Adrenal gland (tissue), 12 donors: ENCODE data around the gene DENND5B. TPM values are rescaled to one million over a fixed set of nuclear protein-coding genes. Genes with fewer than 3 reads are reported as not detected.
A peak's percentile ranks its signal among the peaks of the same experiment; 100 is the strongest.

ENCODE experiments used
- DNase-seq, 7 donors: peaks; one replicate each; pipeline ENCODE4 v3.0.0-alpha.2; 2019 to 2020
- H3K27ac ChIP-seq, 5 donors: fragments of 200-600 bp; sonication (generic) in 4 of 5; 1 replicate in 3 of 5; 2 replicates in 2 of 5; pipeline versions ENCODE4 v1.5.1 to v1.8.0; 2016 to 2020; ENCODE audit warnings: mild to moderate bottlenecking in 1 of 5
- H3K27me3 ChIP-seq: fragments of 200-600 bp; 2 replicates; pipeline ENCODE4 v1.8.0; 2021
- H3K36me3 ChIP-seq, 2 donors: fragments of 200-600 bp; replicated peaks in 1 of 2; 1 replicate in 1 of 2; 2 replicates in 1 of 2; pipeline versions ENCODE4 v1.5.1 to v1.8.0; 2018 to 2022
- H3K4me1 ChIP-seq, 2 donors: fragments of 200-600 bp; replicated peaks in 1 of 2; 1 replicate in 1 of 2; 2 replicates in 1 of 2; pipeline versions ENCODE4 v1.5.1 to v1.8.0; 2018 to 2021
- H3K4me3 ChIP-seq, 4 donors: fragments of 200-600 bp; sonication (generic) in 3 of 4; one replicate each; pipeline ENCODE4 v1.5.1; 2016 to 2018
- H3K9me3 ChIP-seq, 3 donors: fragments of 200-600 bp; sonication (generic) in 1 of 3; replicated peaks in 1 of 3; 1 replicate in 2 of 3; 2 replicates in 1 of 3; pipeline versions ENCODE4 v1.5.1 to v1.8.0; 2016 to 2021
- CTCF ChIP-seq, 6 experiments: fragments of 450-650 bp in 4 of 6; fragments of 200-600 bp in 2 of 6; sonication (generic) in 1 of 6; IDR thresholded peaks; 1 replicate in 5 of 6; 2 replicates in 1 of 6; pipeline versions ENCODE4 v1.5.1 to v1.8.0; 2016 to 2021; ENCODE audit warnings: antibody characterized with exemption in 6 of 6, mild to moderate bottlenecking in 2 of 6, moderate library complexity in 1 of 6
- POLR2A ChIP-seq, 2 donors: fragments of 450-650 bp; IDR thresholded peaks; one replicate each; pipeline ENCODE4 v1.6.1; 2017; ENCODE audit warnings: antibody characterized with exemption in 2 of 2, mild to moderate bottlenecking in 2 of 2, moderate library complexity in 1 of 2
- WGBS, 4 donors: extraction: QIAGEN DNeasy Blood & Tissue Kit in 2 of 4; methylation state at CpG; one replicate each; pipeline versions ENCODE4 v1.1.5 to v1.1.7; 2013 to 2017; 5-methylcytosine and 5-hydroxymethylcytosine counted together
- intact Hi-C, 2 donors: fragments of 100-400 bp; cut with DNase I; formaldehyde crosslinking; loops; one replicate each; pipeline versions ENCODE4 v1.14.1 to v1.15.0; 2022 to 2023
- polyA plus RNA-seq, 3 donors: library from polyadenylated mRNA; stranded (reverse); fragments of 200-250 nt in 2 of 3; fragments of 350-450 nt in 1 of 3; fragmentation: Illumina TruSeq in 1 of 3; extraction: RNeasy Lipid Tissue Mini Kit (QIAGEN cat#74804) in 1 of 3; gene quantifications; one replicate each; pipeline ENCODE4 v1.2.3, GENCODE V29; 2013 to 2014
- total RNA-seq, 9 donors: library from RNA; depleted of rRNA in 4 of 9; stranded (reverse); fragments of >200 nt in 4 of 9; fragments of 120-200 nt in 1 of 9; fragmentation: NEBNext Ultra II Directional in 1 of 9; extraction: Animal tissue kit (Norgen Biotek cat#: 25700) in 1 of 9; gene quantifications; one replicate each; pipeline versions ENCODE4 v1.1.0 to v1.2.4, GENCODE V29; 2013 to 2023
- donor health status: healthy with polysubstance abuse.
- donor health status: Bipolar disorder and iron deficiency.
- donor health status: DM: yes; HTN: yes; CAD: no.
- donor health status: DM: no; HTN: no; CAD: no.
- donor health status: DM: no; HTN: no; CAD: no.
- donor health status: DM: yes; HTN: yes; CAD: no.

The DENND5B gene
- total and polyA plus RNA-seq, 12 donors: 4.2 to 32.5 (median 23.0) TPM

GRCh38 chr12:31498424-31498823, 92.5 kb downstream of the DENND5B start:
- TF ChIP-seq POLR2A (IDR thresholded peaks at IDR 0.05): no peak
- TF ChIP-seq CTCF (IDR thresholded peaks at IDR 0.05): no peak
- H3K27ac ChIP-seq: no peak overlapping the region
- H3K27me3 ChIP-seq: no peaks in the 10 kb centered on the region
- no peak overlapping the region for H3K4me3 ChIP-seq
- intact Hi-C loops: no loop called here
- DNase-seq: no peak
- H3K4me1 ChIP-seq: peaks cover 0 to 27% of the 10 kb centered on the region in 2 donors
- WGBS, 4 donors: 87 to 95% (median 90%) methylated on average over 4 of the region's 4 CpGs
- no peaks in the 10 kb centered on the region for H3K36me3 ChIP-seq
- H3K9me3 ChIP-seq: no peaks in the 10 kb centered on the region

GRCh38 chr12:31496257-31496656, 94.7 kb downstream of the DENND5B start:
- Histone ChIP-seq H3K27ac (no peak overlapping the region), H3K4me3 (no peak overlapping the region), H3K9me3 (no peaks in the 10 kb centered on the region), H3K27me3 (no peaks in the 10 kb centered on the region), H3K4me1 (peaks cover 16 to 41% of the 10 kb centered on the region in 2 donors), H3K36me3 (no peaks in the 10 kb centered on the region)
- no peak for TF ChIP-seq POLR2A (IDR thresholded peaks at IDR 0.05)
- no peak for TF ChIP-seq CTCF (IDR thresholded peaks at IDR 0.05)
- DNase-seq: no peak
- intact Hi-C loops: no loop called here

- Histone ChIP-seq H3K27ac (no peak overlapping the region), H3K36me3 (no peaks in the 10 kb centered on the region), H3K9me3 (no peaks in the 10 kb centered on the region), H3K27me3 (no peaks in the 10 kb centered on the region), H3K4me3 (no peak overlapping the region), H3K4me1 (peaks cover 16 to 37% of the 10 kb centered on the region in 2 donors)
- TF ChIP-seq POLR2A (IDR thresholded peaks at IDR 0.05) (no peak), CTCF (IDR thresholded peaks at IDR 0.05) (no peak)
- WGBS, 4 donors: 78 to 98% (median 94%) methylated on average over 2 of the region's 2 CpGs
- intact Hi-C loops: no loop called here
- no peak for DNase-seq
Observed at GRCh38 chr12:31494455-31494854, 96.5 kb downstream of the DENND5B start.

GRCh38 chr12:31492599-31493196, 98.2 kb downstream of the DENND5B start:
- no peak overlapping the region for H3K4me3 ChIP-seq
- peak overlapping the region in 3 of 5 donors; percentile 6 to 23 (median 11) for H3K27ac ChIP-seq
- intact Hi-C loops: no loop called here
- H3K27me3 ChIP-seq: no peaks in the 10 kb centered on the region
- WGBS, 4 donors: 87 to 95% (median 92%) methylated on average over 2 of the region's 2 CpGs
- peaks cover 16 to 34% of the 10 kb centered on the region in 2 donors for H3K4me1 ChIP-seq
- H3K9me3 ChIP-seq: no peaks in the 10 kb centered on the region
- no peak for DNase-seq
- no peaks in the 10 kb centered on the region for H3K36me3 ChIP-seq
- TF ChIP-seq CTCF (IDR thresholded peaks at IDR 0.05) (no peak), POLR2A (IDR thresholded peaks at IDR 0.05) (no peak)
